GM23338 (cell line): ENCODE data around the gene NELL2. TPM values are rescaled to one million over a fixed set of nuclear protein-coding genes. Genes with fewer than 3 reads are reported as not detected.

Experiments used
- ATAC-seq: fragments of 200-7000 bp; cut with Tn5 transposase; 3 replicates; pipeline ENCODE4 v1.9.1; 2020
- DNase-seq: peaks from one replicate; pipeline ENCODE4 v3.0.0-alpha.2; 2015; ENCODE audit warnings: low spot score
- H2AFZ ChIP-seq: fragments of 200-600 bp; sonication (generic); 2 replicates; pipeline ENCODE4 v1.8.0; 2016; ENCODE audit warnings: antibody characterized with exemption, mild to moderate bottlenecking, moderate library complexity
- H3F3A ChIP-seq: fragments of 200-600 bp; sonication (generic); replicated peaks from 2 replicates; pipeline ENCODE4 v1.8.0; 2017; ENCODE audit warnings: antibody characterized with exemption, mixed run types, low read depth
- H3K27ac ChIP-seq: fragments of 200-600 bp; sonication (generic); 2 replicates; pipeline ENCODE4 v1.6.1; 2016; ENCODE audit warnings: low read depth
- H3K27me3 ChIP-seq: fragments of 200-600 bp; sonication (generic); 2 replicates; pipeline ENCODE4 v1.8.0; 2016; ENCODE audit warnings: mild to moderate bottlenecking, mixed run types, moderate library complexity; ENCODE audit not compliant: insufficient read depth
- H3K36me3 ChIP-seq: fragments of 200-600 bp; sonication (generic); 2 replicates; pipeline ENCODE4 v1.8.0; 2016; ENCODE audit warnings: mild to moderate bottlenecking; ENCODE audit not compliant: insufficient read depth
- H3K4me1 ChIP-seq: fragments of 200-600 bp; sonication (generic); 2 replicates; pipeline ENCODE4 v1.8.0; 2016; ENCODE audit warnings: mild to moderate bottlenecking, moderate library complexity; ENCODE audit not compliant: insufficient read depth
- H3K4me2 ChIP-seq: fragments of 200-600 bp; sonication (generic); 2 replicates; pipeline ENCODE4 v1.7.1; 2017; ENCODE audit warnings: mixed run types
- H3K4me3 ChIP-seq: fragments of 200-600 bp; sonication (generic); 2 replicates; pipeline ENCODE4 v1.6.1; 2016; ENCODE audit warnings: mixed run types
- H3K79me2 ChIP-seq: fragments of 200-600 bp; sonication (generic); replicated peaks from 2 replicates; pipeline ENCODE4 v1.8.0; 2017; ENCODE audit warnings: mild to moderate bottlenecking; ENCODE audit not compliant: insufficient read depth
- H3K9me2 ChIP-seq: fragments of 200-600 bp; sonication (generic); 2 replicates; pipeline ENCODE4 v1.8.0; 2017; ENCODE audit not compliant: insufficient read depth
- H4K20me1 ChIP-seq: fragments of 200-600 bp; sonication (generic); replicated peaks from 2 replicates; pipeline ENCODE4 v1.8.0; 2017; ENCODE audit warnings: mild to moderate bottlenecking; ENCODE audit not compliant: insufficient read depth
- H3K27ac Mint-ChIP-seq: 2 replicates; pipeline ENCODE4 v1.8.0; 2020; ENCODE audit warnings: inconsistent platforms, mild to moderate bottlenecking, moderate library complexity, mixed read lengths
- H3K27me3 Mint-ChIP-seq: 3 replicates; pipeline ENCODE4 v1.8.0; 2022; ENCODE audit warnings: low read depth, mild to moderate bottlenecking, moderate library complexity, mixed read lengths, inconsistent platforms; ENCODE audit not compliant: insufficient read depth, poor library complexity
- H3K36me3 Mint-ChIP-seq: 3 replicates; pipeline ENCODE4 v1.8.0; 2021; ENCODE audit warnings: low read depth, mild to moderate bottlenecking, inconsistent platforms, moderate library complexity, mixed read lengths
- H3K4me1 Mint-ChIP-seq: 3 replicates; pipeline ENCODE4 v1.8.0; 2020; ENCODE audit warnings: mild to moderate bottlenecking, inconsistent platforms, mixed read lengths
- H3K4me3 Mint-ChIP-seq: 3 replicates; pipeline ENCODE4 v1.8.0; 2021; ENCODE audit warnings: moderate library complexity, mild to moderate bottlenecking, inconsistent platforms, mixed read lengths
- H3K9me3 Mint-ChIP-seq: 3 replicates; pipeline ENCODE4 v1.8.0; 2020; ENCODE audit warnings: moderate library complexity, mild to moderate bottlenecking, inconsistent platforms, mixed read lengths
- CREB1 ChIP-seq: fragments of 250-450 bp; sonication (Bioruptor Pico); IDR thresholded peaks from 2 replicates; pipeline ENCODE4 v1.5.0; 2020; ENCODE audit warnings: low read depth, mild to moderate bottlenecking, moderate library complexity
- ETS1 ChIP-seq: IDR thresholded peaks from 2 replicates; pipeline ENCODE4 v1.6.1; 2016; ENCODE audit warnings: antibody characterized with exemption
- EZH2 ChIP-seq: fragments of 200-600 bp; sonication (generic); IDR thresholded peaks from one replicate; pipeline ENCODE4 v1.8.0; 2017; ENCODE audit warnings: antibody characterized with exemption, mild to moderate bottlenecking, low read depth; ENCODE audit not compliant: unreplicated experiment
- EZH2phosphoT487 ChIP-seq: fragments of 200-600 bp; sonication (generic); IDR thresholded peaks from one replicate; pipeline ENCODE4 v1.8.1; 2018; ENCODE audit warnings: antibody characterized with exemption; ENCODE audit not compliant: unreplicated experiment
- NANOG ChIP-seq: IDR thresholded peaks from 2 replicates; pipeline ENCODE4 v1.6.1; 2016; ENCODE audit warnings: antibody characterized with exemption, borderline replicate concordance
- REST ChIP-seq: IDR thresholded peaks from one replicate; pipeline ENCODE4 v1.6.1; 2018; ENCODE audit warnings: antibody characterized with exemption; ENCODE audit not compliant: unreplicated experiment
- STAT1 ChIP-seq: IDR thresholded peaks from one replicate; pipeline ENCODE4 v1.6.1; 2016; ENCODE audit warnings: antibody characterized with exemption; ENCODE audit not compliant: unreplicated experiment
- ZNF114 ChIP-seq: fragments of 250-450 bp; sonication (Bioruptor Pico); IDR thresholded peaks from 2 replicates; pipeline ENCODE4 v1.5.0; 2020; ENCODE audit warnings: mild to moderate bottlenecking, moderate library complexity
- ZNF331 ChIP-seq: fragments of 250-450 bp; sonication (Bioruptor Pico); IDR thresholded peaks from 2 replicates; pipeline ENCODE4 v1.5.0; 2020; ENCODE audit warnings: low read depth, mild to moderate bottlenecking, moderate library complexity
- ZNF462 ChIP-seq: fragments of 250-450 bp; sonication (Bioruptor Pico); IDR thresholded peaks from 2 replicates; pipeline ENCODE4 v1.5.0; 2020; ENCODE audit warnings: mild to moderate bottlenecking, moderate library complexity
- polyA plus RNA-seq: library from polyadenylated mRNA; unstranded; fragments of >200 nt; fragmentation: Nextera tagmentation; extraction: Ambion mirVana; gene quantifications from 2 replicates; pipeline ENCODE4 v1.2.1, GENCODE V29; 2016
- total RNA-seq: library from RNA; depleted of rRNA; stranded (reverse); fragments of >200 nt; shearing (Covaris generic); gene quantifications from 2 replicates; pipeline ENCODE4 v1.2.3, GENCODE V29; 2014
- TF ChIP-seq, protein P1 (sequence below), 2 experiments: fragments of 200-600 bp in 1 of 2; sonication (generic) in 1 of 2; conservative IDR thresholded peaks; 2 replicates each; pipeline versions ENCODE4 v1.5.1 to v1.6.1; 2016 to 2017; ENCODE audit warnings: antibody characterized with exemption in 2 of 2, low read depth in 2 of 2, mild to moderate bottlenecking in 2 of 2, moderate library complexity in 1 of 2

Gene NELL2
- total and polyA plus RNA-seq, 2 experiments from 2014 or later: 25.1 to 99.5 TPM

GRCh38 chr12:44847403-44847802 is 28.7 kb downstream of the NELL2 start (continued):
- TF ChIP-seq ZNF114 (CRISPR knock-in tag): no peak

- ATAC-seq (no peak), DNase-seq (no peak)
- Mint-ChIP-seq H3K27me3 (no peaks in the 10 kb centered on the region), H3K4me1 (peaks cover 23% of the 10 kb centered on the region), H3K36me3 (no peaks in the 10 kb centered on the region), H3K9me3 (no peaks in the 10 kb centered on the region), H3K4me3 (no peak overlapping the region), H3K27ac (no peak overlapping the region)
- Histone ChIP-seq H3K27me3 (no peaks in the 10 kb centered on the region), H3K27ac (no peak overlapping the region), H4K20me1 (no peaks in the 10 kb centered on the region), H3K36me3 (no peaks in the 10 kb centered on the region), H3F3A (no peaks in the 10 kb centered on the region), H3K79me2 (peaks cover 19% of the 10 kb centered on the region; the same call in 1 of the 2 replicates), H3K4me1 (peaks cover 3% of the 10 kb centered on the region; the same call in 1 of the 2 replicates), H3K4me3 (no peak overlapping the region), H3K4me2 (no peak overlapping the region), H2AFZ (no peak overlapping the region), H3K9me2 (no peaks in the 10 kb centered on the region; the same call in 1 of the 2 replicates)
- TF ChIP-seq REST (no peak), STAT1 (no peak), NANOG (no peak), ZNF462 (CRISPR knock-in tag) (no peak), ETS1 (no peak), EZH2 (no peak), ZNF331 (CRISPR knock-in tag) (no peak), EZH2phosphoT487 (no peak), CREB1 (CRISPR knock-in tag) (no peak)
- TF ChIP-seq, protein P1, sequence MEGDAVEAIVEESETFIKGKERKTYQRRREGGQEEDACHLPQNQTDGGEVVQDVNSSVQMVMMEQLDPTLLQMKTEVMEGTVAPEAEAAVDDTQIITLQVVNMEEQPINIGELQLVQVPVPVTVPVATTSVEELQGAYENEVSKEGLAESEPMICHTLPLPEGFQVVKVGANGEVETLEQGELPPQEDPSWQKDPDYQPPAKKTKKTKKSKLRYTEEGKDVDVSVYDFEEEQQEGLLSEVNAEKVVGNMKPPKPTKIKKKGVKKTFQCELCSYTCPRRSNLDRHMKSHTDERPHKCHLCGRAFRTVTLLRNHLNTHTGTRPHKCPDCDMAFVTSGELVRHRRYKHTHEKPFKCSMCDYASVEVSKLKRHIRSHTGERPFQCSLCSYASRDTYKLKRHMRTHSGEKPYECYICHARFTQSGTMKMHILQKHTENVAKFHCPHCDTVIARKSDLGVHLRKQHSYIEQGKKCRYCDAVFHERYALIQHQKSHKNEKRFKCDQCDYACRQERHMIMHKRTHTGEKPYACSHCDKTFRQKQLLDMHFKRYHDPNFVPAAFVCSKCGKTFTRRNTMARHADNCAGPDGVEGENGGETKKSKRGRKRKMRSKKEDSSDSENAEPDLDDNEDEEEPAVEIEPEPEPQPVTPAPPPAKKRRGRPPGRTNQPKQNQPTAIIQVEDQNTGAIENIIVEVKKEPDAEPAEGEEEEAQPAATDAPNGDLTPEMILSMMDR (conservative IDR thresholded peaks at IDR 0.05; ENCODE audit: low read depth in 2 of 2): no peak
Measured at GRCh38 chr12:44846826-44847225, 29.3 kb downstream of the NELL2 start.
